ENCODE measurements around the gene DPEP2.

Gene DPEP2

GRCh38 chr16:67963662-67964321, 35.5 kb downstream of the DPEP2 start:
- no peak overlapping the region for H3K18ac ChIP-seq (ENCODE audit: low read depth in 1 of 2, low read length in 2 of 2)
- H4K91ac ChIP-seq (ENCODE audit: low read length) = no peak overlapping the region
- peaks cover 51% of the 10 kb centered on the region for H3K79me1 ChIP-seq (replicated peaks; ENCODE audit: low read length, poor library complexity, severe bottlenecking)
- H3K9me3 ChIP-seq (ENCODE audit: control insufficient read depth, low read length) = no peaks in the 10 kb centered on the region
- no peaks in the 10 kb centered on the region for H3K27me3 ChIP-seq (ENCODE audit: control insufficient read depth in 1 of 2, insufficient read depth in 1 of 2, low read length in 2 of 2)
- H3K4me1 ChIP-seq (ENCODE audit: control insufficient read depth, insufficient read depth, low read depth, low read length) = peaks cover 54% of the 10 kb centered on the region
- DNase-seq = no peak
- H2BK12ac ChIP-seq (ENCODE audit: low read length in 2 of 2) = no peak overlapping the region
- peak overlapping the region in 1 of 2 experiments; percentile 46 for H3K4ac ChIP-seq (ENCODE audit: low read depth in 1 of 2, low read length in 2 of 2)
- no peak overlapping the region for H2AFZ ChIP-seq (ENCODE audit: low read depth, low read length)
- H3K14ac ChIP-seq (ENCODE audit: low read length in 2 of 2) = no peak overlapping the region
- H2BK15ac ChIP-seq (ENCODE audit: low read depth, poor library complexity, severe bottlenecking) = no peak overlapping the region
- H4K8ac ChIP-seq (ENCODE audit: low read length) = no peak overlapping the region
- no peak overlapping the region for H2AK5ac ChIP-seq (ENCODE audit: low read length, severe bottlenecking)
- no peak overlapping the region for H3K23ac ChIP-seq (ENCODE audit: low read length in 2 of 2)
- no peak overlapping the region for H3K27ac ChIP-seq (ENCODE audit: low read length, poor library complexity, severe bottlenecking)
- peak overlapping the region in 1 of 2 experiments; percentile 11 for H3K4me3 ChIP-seq (ENCODE audit: insufficient read depth in 1 of 2, low read depth in 1 of 2, low read length in 2 of 2)
- H3K36me3 ChIP-seq (ENCODE audit: control insufficient read depth in 1 of 2, insufficient read depth in 2 of 2, low read depth in 1 of 2, low read length in 2 of 2) = peaks cover 60 to 66% of the 10 kb centered on the region in 2 experiments
- no peak overlapping the region for H3K4me2 ChIP-seq (ENCODE audit: low read length, poor library complexity, severe bottlenecking)
- no peak overlapping the region for H2BK120ac ChIP-seq (ENCODE audit: low read depth, low read length)
- H3K9ac ChIP-seq (ENCODE audit: low read length) = no peak overlapping the region
- WGBS = 95% methylated on average over 32 of the region's 32 CpGs
- no peak overlapping the region for H2BK5ac ChIP-seq (ENCODE audit: low read depth, low read length, poor library complexity, severe bottlenecking)

- Histone ChIP-seq H3K9me3 (ENCODE audit: control insufficient read depth, low read length) (no peaks in the 10 kb centered on the region), H4K91ac (ENCODE audit: low read length) (no peak overlapping the region), H3K79me1 (replicated peaks; ENCODE audit: low read length, poor library complexity, severe bottlenecking) (peaks cover 55% of the 10 kb centered on the region), H3K4me3 (ENCODE audit: insufficient read depth in 1 of 2, low read depth in 1 of 2, low read length in 2 of 2) (no peak overlapping the region), H3K4ac (ENCODE audit: low read depth in 1 of 2, low read length in 2 of 2) (no peak overlapping the region), H2AK5ac (ENCODE audit: low read length, severe bottlenecking) (no peak overlapping the region), H3K4me1 (ENCODE audit: control insufficient read depth, insufficient read depth, low read depth, low read length) (peaks cover 52% of the 10 kb centered on the region), H3K36me3 (ENCODE audit: control insufficient read depth in 1 of 2, insufficient read depth in 2 of 2, low read depth in 1 of 2, low read length in 2 of 2) (peaks cover 66 to 71% of the 10 kb centered on the region in 2 experiments), H3K27ac (ENCODE audit: low read length, poor library complexity, severe bottlenecking) (no peak overlapping the region), H3K4me2 (ENCODE audit: low read length, poor library complexity, severe bottlenecking) (no peak overlapping the region), H3K18ac (ENCODE audit: low read depth in 1 of 2, low read length in 2 of 2) (no peak overlapping the region), H3K9ac (ENCODE audit: low read length) (no peak overlapping the region), H2BK120ac (ENCODE audit: low read depth, low read length) (no peak overlapping the region), H4K8ac (ENCODE audit: low read length) (peak overlapping the region; percentile 51), H3K27me3 (ENCODE audit: control insufficient read depth in 1 of 2, insufficient read depth in 1 of 2, low read length in 2 of 2) (no peaks in the 10 kb centered on the region), H3K14ac (ENCODE audit: low read length in 2 of 2) (no peak overlapping the region), H2BK5ac (ENCODE audit: low read depth, low read length, poor library complexity, severe bottlenecking) (no peak overlapping the region), H2BK12ac (ENCODE audit: low read length in 2 of 2) (no peak overlapping the region), H2AFZ (ENCODE audit: low read depth, low read length) (no peak overlapping the region), H2BK15ac (ENCODE audit: low read depth, poor library complexity, severe bottlenecking) (no peak overlapping the region), H3K23ac (ENCODE audit: low read length in 2 of 2) (no peak overlapping the region)
- 100% methylated on average over 2 of the region's 2 CpGs for WGBS
- DNase-seq = no peak
Observed at GRCh38 chr16:67963292-67963661, 36.0 kb downstream of the DPEP2 start.

GRCh38 chr16:67962135-67962534, 37.1 kb downstream of the DPEP2 start:
- H3K4me2 ChIP-seq (ENCODE audit: low read length, poor library complexity, severe bottlenecking) = no peak overlapping the region
- H3K18ac ChIP-seq (ENCODE audit: low read depth in 1 of 2, low read length in 2 of 2) = no peak overlapping the region
- H3K27ac ChIP-seq (ENCODE audit: low read length, poor library complexity, severe bottlenecking) = no peak overlapping the region
- H2AFZ ChIP-seq (ENCODE audit: low read depth, low read length) = no peak overlapping the region
- H4K8ac ChIP-seq (ENCODE audit: low read length) = no peak overlapping the region
- no peak overlapping the region for H3K4ac ChIP-seq (ENCODE audit: low read depth in 1 of 2, low read length in 2 of 2)
- H3K27me3 ChIP-seq (ENCODE audit: control insufficient read depth in 1 of 2, insufficient read depth in 1 of 2, low read length in 2 of 2) = no peaks in the 10 kb centered on the region
- H2BK15ac ChIP-seq (ENCODE audit: low read depth, poor library complexity, severe bottlenecking) = no peak overlapping the region
- H3K23ac ChIP-seq (ENCODE audit: low read length in 2 of 2) = no peak overlapping the region
- no peak overlapping the region for H3K4me3 ChIP-seq (ENCODE audit: insufficient read depth in 1 of 2, low read depth in 1 of 2, low read length in 2 of 2)
- H2BK5ac ChIP-seq (ENCODE audit: low read depth, low read length, poor library complexity, severe bottlenecking) = no peak overlapping the region
- no peak overlapping the region for H3K9ac ChIP-seq (ENCODE audit: low read length)
- no peak for DNase-seq
- H2BK120ac ChIP-seq (ENCODE audit: low read depth, low read length) = no peak overlapping the region
- 98% methylated on average over 8 of the region's 8 CpGs for WGBS
- peaks cover 49% of the 10 kb centered on the region for H3K4me1 ChIP-seq (ENCODE audit: control insufficient read depth, insufficient read depth, low read depth, low read length)
- H3K9me3 ChIP-seq (ENCODE audit: control insufficient read depth, low read length) = no peaks in the 10 kb centered on the region
- no peak overlapping the region for H3K14ac ChIP-seq (ENCODE audit: low read length in 2 of 2)
- H2AK5ac ChIP-seq (ENCODE audit: low read length, severe bottlenecking) = no peak overlapping the region
- no peak overlapping the region for H4K91ac ChIP-seq (ENCODE audit: low read length)
- H3K79me1 ChIP-seq (replicated peaks; ENCODE audit: low read length, poor library complexity, severe bottlenecking) = peaks cover 62% of the 10 kb centered on the region
- H3K36me3 ChIP-seq (ENCODE audit: control insufficient read depth in 1 of 2, insufficient read depth in 2 of 2, low read depth in 1 of 2, low read length in 2 of 2) = peaks cover 76 to 81% of the 10 kb centered on the region in 2 experiments
- no peak overlapping the region for H2BK12ac ChIP-seq (ENCODE audit: low read length in 2 of 2)

DNA sequence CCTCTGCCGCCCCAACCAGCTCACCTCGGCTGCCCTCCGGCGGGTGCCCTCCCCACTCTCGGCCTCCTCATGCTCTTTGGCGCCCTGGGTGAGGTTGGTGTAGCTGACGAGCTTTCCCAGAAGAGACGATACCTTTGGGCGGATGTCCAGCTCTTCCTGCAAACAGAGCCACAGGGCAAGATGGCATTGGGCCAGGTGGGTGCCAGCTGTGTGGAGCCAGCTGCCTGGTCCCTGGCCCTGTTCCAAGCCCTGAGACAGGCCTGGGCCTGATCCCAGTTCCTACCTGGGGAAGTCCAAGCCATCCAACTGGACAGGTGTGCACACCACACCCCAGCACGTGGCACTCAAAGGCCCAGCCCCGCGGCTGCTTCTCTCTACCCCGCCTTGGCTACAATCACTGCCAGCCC, 37.7 kb downstream of the DPEP2 start:
- Histone ChIP-seq H2AFZ (ENCODE audit: low read depth, low read length) (no peak overlapping the region), H2AK5ac (ENCODE audit: low read length, severe bottlenecking) (no peak overlapping the region), H4K91ac (ENCODE audit: low read length) (no peak overlapping the region), H3K4me3 (ENCODE audit: insufficient read depth in 1 of 2, low read depth in 1 of 2, low read length in 2 of 2) (no peak overlapping the region), H3K27me3 (ENCODE audit: control insufficient read depth in 1 of 2, insufficient read depth in 1 of 2, low read length in 2 of 2) (no peaks in the 10 kb centered on the region), H2BK5ac (ENCODE audit: low read depth, low read length, poor library complexity, severe bottlenecking) (no peak overlapping the region), H3K4me1 (ENCODE audit: control insufficient read depth, insufficient read depth, low read depth, low read length) (peaks cover 44% of the 10 kb centered on the region), H3K27ac (ENCODE audit: low read length, poor library complexity, severe bottlenecking) (no peak overlapping the region), H3K4me2 (ENCODE audit: low read length, poor library complexity, severe bottlenecking) (no peak overlapping the region), H3K18ac (ENCODE audit: low read depth in 1 of 2, low read length in 2 of 2) (no peak overlapping the region), H3K36me3 (ENCODE audit: control insufficient read depth in 1 of 2, insufficient read depth in 2 of 2, low read depth in 1 of 2, low read length in 2 of 2) (peaks cover 79 to 82% of the 10 kb centered on the region in 2 experiments), H2BK12ac (ENCODE audit: low read length in 2 of 2) (no peak overlapping the region), H3K23ac (ENCODE audit: low read length in 2 of 2) (no peak overlapping the region), H3K79me1 (replicated peaks; ENCODE audit: low read length, poor library complexity, severe bottlenecking) (peaks cover 62% of the 10 kb centered on the region), H3K4ac (ENCODE audit: low read depth in 1 of 2, low read length in 2 of 2) (no peak overlapping the region), H3K9me3 (ENCODE audit: control insufficient read depth, low read length) (no peaks in the 10 kb centered on the region), H3K9ac (ENCODE audit: low read length) (no peak overlapping the region), H2BK15ac (ENCODE audit: low read depth, poor library complexity, severe bottlenecking) (no peak overlapping the region), H3K14ac (ENCODE audit: low read length in 2 of 2) (no peak overlapping the region), H4K8ac (ENCODE audit: low read length) (no peak overlapping the region), H2BK120ac (ENCODE audit: low read depth, low read length) (no peak overlapping the region)
- no peak for DNase-seq
- WGBS = 97% methylated on average over 13 of the region's 13 CpGs
